Upper lobe of left lung (tissue), 6 donors: Measurements from ENCODE around the gene TPO. TPM values are rescaled to one million over a fixed set of nuclear protein-coding genes. Genes with fewer than 3 reads are reported as not detected.

Source experiments
- ATAC-seq, 2 donors: fragments of 200-7000 bp; cut with Tn5 transposase; one replicate each; pipeline ENCODE4 v1.9.1; 2022; ENCODE audit warnings: mild to moderate bottlenecking in 2 of 2, moderate library complexity in 2 of 2; ENCODE audit not compliant: low FRiP score in 2 of 2
- DNase-seq, 2 donors: peaks; one replicate each; pipeline ENCODE4 v3.0.0-alpha.2; 2019 to 2020
- H3K27ac ChIP-seq, 4 donors: fragments of 200-600 bp; sonication (generic); one replicate each; pipeline ENCODE4 v1.5.1; 2016 to 2019
- H3K27me3 ChIP-seq, 4 donors: fragments of 200-600 bp; sonication (generic); one replicate each; pipeline ENCODE4 v1.5.1; 2017 to 2019
- H3K36me3 ChIP-seq, 4 donors: fragments of 200-600 bp; sonication (generic); one replicate each; pipeline ENCODE4 v1.5.1; 2016 to 2019
- H3K4me1 ChIP-seq, 4 donors: fragments of 200-600 bp; sonication (generic); one replicate each; pipeline ENCODE4 v1.5.1; 2018 to 2019
- H3K4me3 ChIP-seq, 4 donors: fragments of 200-600 bp; sonication (generic); one replicate each; pipeline ENCODE4 v1.5.1; 2017 to 2019; ENCODE audit warnings: mild to moderate bottlenecking in 2 of 4, moderate library complexity in 1 of 4
- H3K9me3 ChIP-seq, 4 donors: fragments of 200-600 bp; sonication (generic); one replicate each; pipeline ENCODE4 v1.5.1; 2018 to 2019
- EP300 ChIP-seq, 4 donors: sonication (generic); formaldehyde crosslinking; IDR thresholded peaks; one replicate each; pipeline ENCODE4 v1.5.1; 2017; ENCODE audit warnings: antibody characterized with exemption in 4 of 4, control low read depth in 2 of 4
- POLR2A ChIP-seq, 4 donors: fragments of 450-650 bp; IDR thresholded peaks; one replicate each; pipeline ENCODE4 v1.5.1; 2016 to 2017; ENCODE audit warnings: antibody characterized with exemption in 4 of 4, mild to moderate bottlenecking in 2 of 4
- POLR2AphosphoS5 ChIP-seq, 2 donors: sonication (generic); formaldehyde crosslinking; IDR thresholded peaks; one replicate each; pipeline ENCODE4 v1.5.1; 2017; ENCODE audit warnings: antibody characterized with exemption in 2 of 2
- WGBS, 2 donors: methylation state at CpG; one replicate each; pipeline ENCODE4 v1.1.5; 2017 to 2018; 5-methylcytosine and 5-hydroxymethylcytosine counted together
- total RNA-seq, 6 donors: library from RNA; depleted of rRNA in 4 of 6; stranded (reverse); fragments of >200 nt in 4 of 6; gene quantifications; one replicate each; pipeline versions ENCODE4 v1.1.0 to v1.2.1, GENCODE V29; 2016 to 2021
- TF ChIP-seq, protein P1 (sequence below), 6 experiments: fragments of 450-650 bp in 4 of 6; fragments of 200-600 bp in 2 of 6; sonication (generic) in 2 of 6; IDR thresholded peaks; one replicate each; pipeline ENCODE4 v1.5.1; 2016 to 2019; ENCODE audit warnings: antibody characterized with exemption in 6 of 6
- donor health status: DM: no; HTN: no; CAD: no; lungs with moderate emphysema.
- donor health status: DM: no; HTN: yes; CAD: no; lungs with severe emphysema.

The TPO gene
- total RNA-seq, 6 donors from 2014 or later, result 0.06 to 0.39 TPM; not detected in 4

DNA sequence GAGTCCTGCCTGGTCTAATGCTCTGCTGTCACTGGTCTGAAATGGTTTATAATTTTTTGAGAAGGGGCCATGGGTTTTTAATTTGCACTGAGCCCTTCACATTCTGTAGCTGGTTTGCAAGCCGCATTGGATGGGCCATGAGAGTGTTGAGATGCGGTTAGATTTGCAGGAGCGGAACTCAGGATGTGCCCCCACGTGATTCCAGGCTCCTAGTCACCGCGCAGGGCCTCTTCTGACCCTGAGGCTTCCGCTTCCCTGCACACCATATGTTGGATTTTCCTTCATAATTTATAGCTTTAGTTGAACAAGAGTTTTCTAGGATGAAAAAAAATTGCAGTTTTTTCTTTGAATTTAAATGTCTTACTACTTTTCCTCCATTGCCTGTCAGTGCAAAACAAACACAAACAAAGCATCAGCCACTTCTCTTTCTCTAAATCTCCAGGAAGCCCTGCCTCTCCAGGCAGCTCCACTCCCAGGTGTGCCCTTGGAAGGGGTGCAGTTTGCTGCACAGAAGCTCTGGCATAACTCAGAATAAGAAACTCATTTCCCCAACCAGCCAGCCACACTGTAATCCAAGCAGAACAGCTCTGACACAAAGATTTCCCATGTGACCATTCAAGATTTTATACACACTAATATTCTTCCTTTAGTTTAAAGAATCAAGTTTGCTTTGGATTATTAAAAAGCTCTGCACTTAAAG, 18.4 kb upstream of the TPO start:
- no peaks in the 10 kb centered on the region for H3K9me3 ChIP-seq
- no peaks in the 10 kb centered on the region for H3K36me3 ChIP-seq
- no peaks in the 10 kb centered on the region for H3K27me3 ChIP-seq
- ATAC-seq (no peak), DNase-seq (no peak)
- 90 to 92% methylated on average over 7 of the region's 7 CpGs for WGBS, 2 donors
- no peaks in the 10 kb centered on the region for H3K4me1 ChIP-seq
- no peak overlapping the region for H3K27ac ChIP-seq
- TF ChIP-seq, protein P1, sequence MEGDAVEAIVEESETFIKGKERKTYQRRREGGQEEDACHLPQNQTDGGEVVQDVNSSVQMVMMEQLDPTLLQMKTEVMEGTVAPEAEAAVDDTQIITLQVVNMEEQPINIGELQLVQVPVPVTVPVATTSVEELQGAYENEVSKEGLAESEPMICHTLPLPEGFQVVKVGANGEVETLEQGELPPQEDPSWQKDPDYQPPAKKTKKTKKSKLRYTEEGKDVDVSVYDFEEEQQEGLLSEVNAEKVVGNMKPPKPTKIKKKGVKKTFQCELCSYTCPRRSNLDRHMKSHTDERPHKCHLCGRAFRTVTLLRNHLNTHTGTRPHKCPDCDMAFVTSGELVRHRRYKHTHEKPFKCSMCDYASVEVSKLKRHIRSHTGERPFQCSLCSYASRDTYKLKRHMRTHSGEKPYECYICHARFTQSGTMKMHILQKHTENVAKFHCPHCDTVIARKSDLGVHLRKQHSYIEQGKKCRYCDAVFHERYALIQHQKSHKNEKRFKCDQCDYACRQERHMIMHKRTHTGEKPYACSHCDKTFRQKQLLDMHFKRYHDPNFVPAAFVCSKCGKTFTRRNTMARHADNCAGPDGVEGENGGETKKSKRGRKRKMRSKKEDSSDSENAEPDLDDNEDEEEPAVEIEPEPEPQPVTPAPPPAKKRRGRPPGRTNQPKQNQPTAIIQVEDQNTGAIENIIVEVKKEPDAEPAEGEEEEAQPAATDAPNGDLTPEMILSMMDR (IDR thresholded peaks at IDR 0.05), result no peak
- TF ChIP-seq POLR2AphosphoS5 (IDR thresholded peaks at IDR 0.05), result no peak
- TF ChIP-seq EP300 (IDR thresholded peaks at IDR 0.05), result no peak
- no peak for TF ChIP-seq POLR2A (IDR thresholded peaks at IDR 0.05)
- no peak overlapping the region for H3K4me3 ChIP-seq

DNA sequence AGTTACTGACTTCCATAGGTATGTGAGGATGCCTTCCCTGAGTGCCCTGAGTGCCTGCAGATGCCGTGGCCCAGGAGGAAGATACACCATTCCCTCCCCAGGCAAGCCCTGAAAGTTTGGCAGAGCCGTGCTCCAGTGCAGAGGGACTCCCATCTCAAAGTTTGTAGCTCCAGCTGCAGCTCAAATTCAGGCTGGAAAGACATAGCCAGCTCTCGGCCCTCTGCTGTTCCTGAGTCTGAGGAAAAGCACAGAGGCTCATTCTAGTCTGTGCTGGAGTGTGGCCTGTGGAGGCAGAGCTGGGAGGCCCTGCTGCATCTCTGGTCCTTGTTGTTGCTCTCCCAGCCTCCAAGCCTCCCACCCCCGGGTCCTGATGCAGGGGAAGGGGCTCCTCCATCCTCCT, 15.9 kb upstream of the TPO start:
- Histone ChIP-seq H3K27ac (no peak overlapping the region), H3K4me3 (no peak overlapping the region), H3K36me3 (no peaks in the 10 kb centered on the region), H3K4me1 (no peaks in the 10 kb centered on the region), H3K9me3 (no peaks in the 10 kb centered on the region), H3K27me3 (no peaks in the 10 kb centered on the region)
- no peak for ATAC-seq
- no peak for TF ChIP-seq POLR2AphosphoS5 (IDR thresholded peaks at IDR 0.05)
- TF ChIP-seq, protein P1 (IDR thresholded peaks at IDR 0.05), result no peak
- TF ChIP-seq EP300 (IDR thresholded peaks at IDR 0.05), result no peak
- no peak for TF ChIP-seq POLR2A (IDR thresholded peaks at IDR 0.05)
- 70 to 82% methylated on average over 2 to 4 of the region's 4 CpGs for WGBS, 2 donors
- DNase-seq, result no peak

DNA sequence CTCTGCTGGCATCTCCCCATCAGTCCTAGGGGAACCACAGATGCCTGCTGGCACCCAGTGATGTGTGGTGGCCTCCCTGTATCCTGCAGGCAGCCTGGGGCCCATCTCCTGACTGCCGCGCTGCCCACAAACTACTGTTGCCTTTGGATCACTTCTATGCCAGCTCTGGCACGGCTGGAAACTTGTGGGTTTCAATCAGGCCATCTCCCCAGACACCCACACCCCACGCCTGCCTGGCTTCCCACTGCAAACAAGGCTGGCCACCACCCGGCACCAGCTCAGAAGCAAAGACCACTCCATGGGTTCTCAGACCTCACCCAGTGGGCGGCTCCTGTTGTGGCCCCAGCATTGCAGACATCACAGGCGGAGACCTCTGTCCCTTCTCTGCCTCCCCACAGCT, 15.1 kb upstream of the TPO start:
- Histone ChIP-seq H3K9me3 (no peaks in the 10 kb centered on the region), H3K27me3 (no peaks in the 10 kb centered on the region), H3K36me3 (no peaks in the 10 kb centered on the region), H3K4me3 (no peak overlapping the region), H3K27ac (no peak overlapping the region), H3K4me1 (no peaks in the 10 kb centered on the region)
- no peak for TF ChIP-seq POLR2AphosphoS5 (IDR thresholded peaks at IDR 0.05)
- TF ChIP-seq, protein P1 (IDR thresholded peaks at IDR 0.05), result no peak
- TF ChIP-seq EP300 (IDR thresholded peaks at IDR 0.05), result no peak
- no peak for TF ChIP-seq POLR2A (IDR thresholded peaks at IDR 0.05)
- no peak for ATAC-seq
- no peak for DNase-seq
- WGBS, 2 donors, result 92 to 94% methylated on average over 5 to 7 of the region's 7 CpGs

DNA sequence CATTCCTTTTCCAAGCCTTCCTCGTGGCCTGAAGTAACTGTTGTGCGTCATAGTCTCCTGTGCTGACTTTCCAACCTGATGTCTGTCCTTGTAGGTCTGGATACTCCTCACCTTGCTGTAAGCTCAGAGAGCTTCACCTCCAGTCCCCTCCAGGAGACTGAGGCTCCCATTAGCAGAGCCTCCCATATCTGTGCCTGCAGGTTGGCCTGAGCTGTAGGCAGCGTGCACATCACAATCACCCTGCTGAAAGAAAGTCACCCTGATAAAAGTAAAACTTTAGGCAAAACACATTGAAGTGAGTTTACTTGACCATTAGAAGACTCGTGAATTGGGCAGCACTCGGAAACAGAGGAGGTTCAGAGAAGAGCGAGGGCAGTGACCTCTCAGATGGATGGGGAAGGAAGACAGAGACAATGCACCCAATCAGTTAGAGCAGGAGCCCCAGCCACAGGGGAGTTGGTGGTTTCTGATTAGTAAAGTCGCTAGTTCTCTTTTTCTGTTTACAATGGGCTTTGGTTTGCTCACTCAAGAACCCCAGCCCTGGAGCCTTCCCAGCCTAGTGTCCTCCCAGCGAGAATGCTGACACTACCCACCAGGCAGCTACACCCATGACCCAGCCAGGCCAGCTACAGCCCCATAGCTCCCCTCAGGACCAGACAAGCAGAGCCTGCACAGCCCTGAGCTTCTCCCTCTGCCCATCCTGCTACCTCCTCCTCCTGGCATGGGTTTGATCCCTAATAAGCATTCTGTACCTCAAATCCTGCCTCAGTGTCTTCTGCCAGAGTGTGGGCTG, 12.1 kb upstream of the TPO start:
- DNase-seq, result no peak
- Histone ChIP-seq H3K4me1 (no peaks in the 10 kb centered on the region), H3K27ac (no peak overlapping the region), H3K9me3 (no peaks in the 10 kb centered on the region), H3K27me3 (no peaks in the 10 kb centered on the region), H3K36me3 (no peaks in the 10 kb centered on the region), H3K4me3 (no peak overlapping the region)
- TF ChIP-seq POLR2A (IDR thresholded peaks at IDR 0.05) (no peak), EP300 (IDR thresholded peaks at IDR 0.05) (no peak), POLR2AphosphoS5 (IDR thresholded peaks at IDR 0.05) (no peak)
- TF ChIP-seq, protein P1 (IDR thresholded peaks at IDR 0.05), result no peak
- peak in 1 of 2 donors; percentile 25 for ATAC-seq
- 69 to 75% methylated on average over 8 of the region's 8 CpGs for WGBS, 2 donors
